Transverse colon (tissue), 4 donors: ENCODE data around the gene GPC1.

Experiments
- EP300 ChIP-seq: sonication (generic); formaldehyde crosslinking; IDR thresholded peaks from one replicate; pipeline ENCODE4 v1.6.1; 2017; ENCODE audit warnings: antibody characterized with exemption, low read depth
- POLR2AphosphoS5 ChIP-seq, 3 donors: sonication (generic); formaldehyde crosslinking; IDR thresholded peaks; one replicate each; pipeline ENCODE4 v1.6.1; 2016; ENCODE audit warnings: antibody characterized with exemption in 3 of 3
- TF ChIP-seq, protein P1 (sequence below), 5 experiments: fragments of 200-600 bp in 3 of 5; fragments of 450-650 bp in 2 of 5; sonication (generic) in 3 of 5; IDR thresholded peaks; 1 replicate in 2 of 5; 2 replicates in 3 of 5; pipeline ENCODE4 v1.5.1; 2016 to 2017; ENCODE audit warnings: antibody characterized with exemption in 5 of 5, inconsistent platforms in 3 of 5, mild to moderate bottlenecking in 2 of 5, moderate library complexity in 1 of 5

DNA sequence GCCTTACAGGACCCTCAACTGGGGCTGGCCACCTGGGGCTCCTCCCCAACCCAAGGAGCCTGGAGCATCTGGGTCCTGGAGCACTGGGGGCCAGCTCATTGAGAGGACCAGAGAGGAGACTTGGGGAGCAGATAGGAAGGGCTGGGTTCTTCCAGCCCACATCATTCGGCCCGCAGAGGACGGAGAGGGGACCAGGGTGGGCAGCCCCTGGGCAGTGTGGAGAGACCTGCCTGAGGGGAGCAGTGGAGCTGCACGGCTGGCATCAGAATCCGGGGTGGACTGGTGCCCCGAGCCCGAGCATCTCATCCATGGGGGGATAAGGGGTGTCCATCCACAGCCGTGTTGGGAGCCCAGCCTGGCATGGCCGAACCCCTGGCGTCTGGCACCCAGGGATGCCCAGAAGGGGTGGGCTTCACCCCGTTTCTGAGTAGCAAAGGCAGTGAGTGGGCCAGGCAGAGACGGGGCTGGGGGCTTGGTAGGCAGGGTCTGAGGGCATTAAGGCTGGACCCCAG lies 11.3 kb downstream of the GPC1 start:
- TF ChIP-seq, protein P1, sequence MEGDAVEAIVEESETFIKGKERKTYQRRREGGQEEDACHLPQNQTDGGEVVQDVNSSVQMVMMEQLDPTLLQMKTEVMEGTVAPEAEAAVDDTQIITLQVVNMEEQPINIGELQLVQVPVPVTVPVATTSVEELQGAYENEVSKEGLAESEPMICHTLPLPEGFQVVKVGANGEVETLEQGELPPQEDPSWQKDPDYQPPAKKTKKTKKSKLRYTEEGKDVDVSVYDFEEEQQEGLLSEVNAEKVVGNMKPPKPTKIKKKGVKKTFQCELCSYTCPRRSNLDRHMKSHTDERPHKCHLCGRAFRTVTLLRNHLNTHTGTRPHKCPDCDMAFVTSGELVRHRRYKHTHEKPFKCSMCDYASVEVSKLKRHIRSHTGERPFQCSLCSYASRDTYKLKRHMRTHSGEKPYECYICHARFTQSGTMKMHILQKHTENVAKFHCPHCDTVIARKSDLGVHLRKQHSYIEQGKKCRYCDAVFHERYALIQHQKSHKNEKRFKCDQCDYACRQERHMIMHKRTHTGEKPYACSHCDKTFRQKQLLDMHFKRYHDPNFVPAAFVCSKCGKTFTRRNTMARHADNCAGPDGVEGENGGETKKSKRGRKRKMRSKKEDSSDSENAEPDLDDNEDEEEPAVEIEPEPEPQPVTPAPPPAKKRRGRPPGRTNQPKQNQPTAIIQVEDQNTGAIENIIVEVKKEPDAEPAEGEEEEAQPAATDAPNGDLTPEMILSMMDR (IDR thresholded peaks at IDR 0.05), result no peak
- TF ChIP-seq POLR2AphosphoS5 (IDR thresholded peaks at IDR 0.05) (no peak), EP300 (no peak)
